ENCODE data around the gene APOBEC3F.

Gene APOBEC3F

GRCh38 chr22:39095971-39096370 is 55.3 kb downstream of the APOBEC3F start:
- no peak for DNase-seq

- DNase-seq: no peak
Measured at GRCh38 chr22:39097098-39098020, 56.7 kb downstream of the APOBEC3F start, which contains the start of gene APOBEC3H. TSS of gene APOBEC3H (plus strand) at chr22:39097244. CDS start at chr22:39100279, 3,035 bp downstream.

- DNase-seq: no peak
Measured at GRCh38 chr22:39098026-39098425, 57.4 kb downstream of the APOBEC3F start.

- no peak for DNase-seq
Measured at GRCh38 chr22:39098576-39098975, 57.9 kb downstream of the APOBEC3F start.

- DNase-seq: no peak
Measured at GRCh38 chr22:39101226-39101625, 60.6 kb downstream of the APOBEC3F start.

- DNase-seq: no peak
Measured at GRCh38 chr22:39103431-39103830, 62.8 kb downstream of the APOBEC3F start.

Data from fibroblast of upper back skin (primary cell).